GM12892 (cell line): ENCODE data around the gene COG7.

Experiments used
- POLR2A ChIP-seq: IDR thresholded peaks from 2 replicates; pipeline ENCODE4 v1.6.1; 2011; ENCODE audit warnings: low read depth, low read length, control low read depth
- POLR2AphosphoS5 ChIP-seq: IDR thresholded peaks from 2 replicates; pipeline ENCODE4 v1.6.1; 2011; ENCODE audit warnings: low read depth, low read length, control low read depth
- TAF1 ChIP-seq: IDR thresholded peaks from 2 replicates; pipeline ENCODE4 v1.6.1; 2011; ENCODE audit warnings: low read depth, mild to moderate bottlenecking, control low read depth, low read length, borderline replicate concordance

DNA sequence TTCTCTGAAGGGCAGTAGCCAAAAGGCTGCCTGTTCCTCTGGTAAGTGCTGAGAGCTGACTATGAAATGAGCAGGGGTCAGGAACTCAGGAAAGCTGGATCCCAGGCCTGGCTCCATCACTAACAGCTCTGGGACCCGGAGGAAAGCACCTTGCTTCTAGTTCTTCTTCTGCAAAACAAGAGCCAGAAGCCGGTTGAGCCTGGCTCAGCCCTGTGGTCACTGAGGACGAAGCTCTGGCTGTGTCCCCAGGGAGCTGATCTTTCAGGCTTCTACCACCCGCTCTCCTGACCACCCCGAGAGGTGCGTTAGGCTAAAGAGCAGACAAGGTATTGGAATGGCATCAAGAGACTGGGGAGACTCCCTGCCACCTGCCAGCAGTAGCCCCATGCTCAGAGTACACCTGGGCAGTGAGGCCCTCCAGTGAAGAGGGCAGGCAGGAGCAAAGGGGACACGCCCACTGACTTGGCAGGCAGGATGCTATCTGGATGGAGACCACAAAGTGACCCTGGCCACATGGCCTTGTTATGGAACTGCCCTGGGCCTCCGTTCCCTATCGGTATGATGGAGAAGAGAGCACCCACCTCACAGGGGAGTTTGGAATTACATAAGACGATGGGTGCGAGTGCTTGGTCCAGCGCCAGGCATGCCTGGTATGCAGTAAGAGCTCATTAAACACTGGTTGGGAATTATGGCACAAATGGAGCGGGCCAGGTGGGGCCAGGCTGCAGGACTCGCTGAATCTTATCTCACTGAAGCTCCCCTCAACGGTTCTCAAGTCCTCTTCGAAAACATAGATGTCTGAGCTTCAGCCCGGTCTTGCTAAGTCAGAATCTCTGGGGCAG lies 61.4 kb downstream of the COG7 start:
- TF ChIP-seq POLR2AphosphoS5 (no peak), POLR2A (no peak), TAF1 (no peak)
